Left forelimb (tissue), 1 donor: ENCODE results near the gene TNKS1BP1.
A peak's percentile ranks its signal among the peaks of the same experiment; 100 is the strongest.
"Not testable (repeated sequence)": the region's sequence is repeated elsewhere in the genome, so short reads cannot be mapped to it uniquely, and the experiment has no call there.

Source experiments
- DNase-seq: peaks from one replicate; pipeline ENCODE4 v3.0.0-alpha.2; 2018; ENCODE audit warnings: low spot score

Gene TNKS1BP1

DNA sequence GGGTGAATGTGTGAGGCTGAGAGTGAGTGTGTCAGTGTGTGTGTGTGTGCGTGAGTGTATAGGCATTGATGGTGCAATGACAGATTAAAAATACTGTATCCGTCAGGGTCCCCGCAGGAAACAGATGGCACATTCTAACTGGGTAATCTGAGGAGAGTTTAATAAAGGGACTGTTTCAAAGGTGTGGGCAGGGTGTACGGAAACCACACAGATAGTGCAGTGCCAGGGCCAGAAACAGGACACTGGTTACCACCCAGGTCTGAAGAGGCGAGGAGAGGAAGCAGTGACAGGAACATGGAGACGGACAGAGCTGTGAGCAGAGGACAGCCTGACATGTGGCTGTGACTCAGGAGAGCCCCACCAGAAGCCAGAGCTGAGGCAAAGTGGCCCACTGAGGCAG lies 29.9 kb upstream of the TNKS1BP1 start:
- DNase-seq, result no peak

DNA sequence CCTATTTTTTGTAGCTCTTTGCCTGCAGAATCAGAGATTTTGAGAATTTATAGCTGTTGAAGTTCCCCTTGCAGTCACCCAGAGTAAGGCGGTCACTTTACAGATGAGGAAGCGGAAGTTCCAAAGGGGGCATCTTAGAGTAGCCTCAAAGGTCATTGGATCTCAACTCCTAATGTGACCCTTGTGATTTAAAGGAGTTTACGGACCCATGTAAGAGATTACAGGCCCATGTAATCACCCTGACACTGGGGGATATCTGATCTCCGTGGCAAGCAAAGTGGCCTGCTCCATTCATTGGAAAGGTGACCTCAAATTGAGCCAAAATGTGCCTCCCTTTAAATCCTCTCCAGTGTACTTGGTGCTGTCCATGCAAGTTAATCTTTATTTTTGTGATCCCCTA lies 29.1 kb upstream of the TNKS1BP1 start:
- DNase-seq, result no peak

DNA sequence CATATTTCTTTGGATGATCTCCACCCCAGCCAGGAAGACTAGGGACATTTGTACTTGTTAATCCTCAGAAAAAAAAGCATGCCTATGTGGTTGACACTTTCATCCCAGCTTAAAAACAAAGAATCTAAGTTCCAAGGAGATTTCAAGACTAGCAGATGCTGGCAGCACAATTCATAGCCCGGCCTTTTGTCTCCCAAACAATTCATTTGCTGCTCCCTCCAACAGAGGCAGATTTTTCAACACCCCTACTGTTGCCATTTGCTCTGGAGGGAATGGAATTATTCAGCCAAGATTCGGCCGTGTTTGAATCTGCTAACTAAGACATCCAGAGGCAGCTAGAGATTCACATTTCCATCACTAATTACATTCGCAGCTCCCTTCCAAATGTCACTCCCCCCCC lies 28.7 kb upstream of the TNKS1BP1 start:
- DNase-seq, result no peak

DNA sequence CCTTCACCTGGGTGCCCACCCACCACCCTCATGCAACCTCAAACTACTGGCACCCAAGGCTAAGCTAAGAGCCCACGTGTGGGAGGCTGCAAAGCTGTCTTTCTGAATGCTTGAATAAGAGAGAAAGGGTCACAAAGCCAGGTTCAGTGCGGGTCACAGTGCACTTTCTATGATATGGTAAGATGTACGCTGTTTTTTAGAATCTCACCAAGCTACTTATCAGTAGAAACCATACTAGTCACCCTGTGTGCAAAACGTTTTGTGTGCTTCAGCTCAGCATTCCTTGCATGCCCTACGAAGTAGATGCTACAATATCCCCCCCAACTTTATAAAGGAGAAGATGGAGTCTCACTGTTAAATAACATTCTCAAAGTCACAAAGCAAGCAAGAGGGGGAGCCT lies 28.3 kb upstream of the TNKS1BP1 start:
- DNase-seq, result no peak

DNA sequence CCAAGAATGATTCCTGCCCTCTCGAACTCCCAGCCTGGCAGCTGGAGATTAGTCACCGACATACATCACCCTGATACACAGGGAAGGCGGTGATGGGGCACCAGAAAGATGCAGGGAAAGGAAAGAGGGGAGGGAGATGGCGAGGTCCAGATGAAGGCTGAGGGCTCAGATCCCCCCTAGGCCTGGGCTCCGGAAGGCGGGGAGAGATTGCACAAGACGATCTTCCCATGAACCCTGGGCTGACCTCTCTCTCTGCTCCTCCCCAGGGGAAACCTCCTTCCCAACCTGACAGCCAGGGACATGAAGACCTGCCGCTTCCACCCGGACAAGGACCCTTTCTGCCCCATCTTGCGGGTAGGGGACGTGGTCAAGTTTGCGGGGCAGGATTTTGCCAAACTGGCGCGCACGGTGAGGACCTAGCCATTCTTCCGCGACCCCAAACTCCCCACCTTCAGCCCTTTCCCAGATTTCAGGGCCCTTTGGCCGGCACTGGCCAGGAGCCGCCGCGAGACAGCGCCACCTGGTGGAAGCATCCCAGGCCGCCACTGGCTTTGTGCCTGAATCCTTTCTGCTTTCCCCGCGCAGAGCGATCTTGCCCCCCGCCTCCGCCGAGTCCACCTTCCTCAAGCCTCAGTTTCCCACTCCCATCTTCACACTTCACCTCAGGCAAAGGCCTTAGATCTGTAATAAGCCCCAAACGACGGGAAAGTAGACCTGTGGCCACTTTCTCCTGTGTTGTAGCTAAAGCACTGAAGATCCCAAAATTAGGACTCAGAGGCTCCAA lies 24.9 kb upstream of the TNKS1BP1 start:
- DNase-seq, result peak; percentile 80

DNA sequence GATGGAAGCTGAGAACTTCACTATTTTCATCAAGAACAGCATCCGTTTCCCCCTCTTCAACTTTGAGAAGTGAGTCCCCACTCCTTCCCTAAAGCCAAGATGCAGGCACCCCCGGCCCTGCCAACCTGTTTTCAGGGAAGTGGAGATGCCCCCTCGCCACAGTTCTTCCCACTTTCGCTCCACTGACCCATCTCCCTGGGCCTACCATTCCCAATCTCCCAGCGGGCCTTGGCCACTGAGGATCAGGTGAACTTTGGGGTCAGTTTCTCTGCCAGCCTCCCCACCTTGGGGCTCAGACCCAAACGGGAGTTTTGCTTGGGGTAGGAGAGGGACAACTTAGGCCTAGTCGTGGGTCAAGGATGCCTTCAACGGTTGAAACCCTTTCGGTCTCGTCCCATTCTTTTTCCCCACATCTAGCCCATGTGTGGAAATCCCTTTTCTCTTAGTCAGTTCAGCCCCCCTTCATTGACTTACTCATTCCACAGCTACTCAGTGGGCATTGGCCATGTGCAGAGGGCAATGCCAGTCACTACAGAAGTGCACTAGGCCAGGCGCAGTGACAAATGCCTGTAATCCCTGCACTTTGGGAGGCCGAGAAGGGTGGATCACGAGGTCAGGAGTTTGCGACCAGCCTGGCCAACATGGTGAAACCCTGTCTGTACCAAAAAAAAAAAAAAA lies 24.0 kb upstream of the TNKS1BP1 start:
- no peak for DNase-seq

DNA sequence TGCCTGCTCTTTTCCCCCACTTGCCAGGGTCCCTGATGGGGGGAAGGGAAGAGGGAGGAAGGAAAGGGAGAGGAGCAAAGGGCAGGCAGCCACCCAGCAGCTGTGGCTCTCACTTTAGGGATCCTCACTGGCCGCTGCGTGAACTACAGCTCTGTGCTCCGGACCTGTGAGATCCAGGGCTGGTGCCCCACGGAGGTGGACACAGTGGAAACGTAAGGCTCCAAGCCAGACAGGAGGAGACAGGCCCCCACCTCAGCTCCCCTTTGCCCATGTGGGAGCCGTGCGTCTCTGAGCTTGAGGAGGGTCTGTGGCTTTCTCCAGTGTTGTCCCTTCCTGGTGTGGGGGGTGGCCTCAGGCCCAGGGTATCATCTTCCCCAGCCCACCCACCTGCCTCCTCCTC lies 23.3 kb upstream of the TNKS1BP1 start:
- DNase-seq, result no peak

DNA sequence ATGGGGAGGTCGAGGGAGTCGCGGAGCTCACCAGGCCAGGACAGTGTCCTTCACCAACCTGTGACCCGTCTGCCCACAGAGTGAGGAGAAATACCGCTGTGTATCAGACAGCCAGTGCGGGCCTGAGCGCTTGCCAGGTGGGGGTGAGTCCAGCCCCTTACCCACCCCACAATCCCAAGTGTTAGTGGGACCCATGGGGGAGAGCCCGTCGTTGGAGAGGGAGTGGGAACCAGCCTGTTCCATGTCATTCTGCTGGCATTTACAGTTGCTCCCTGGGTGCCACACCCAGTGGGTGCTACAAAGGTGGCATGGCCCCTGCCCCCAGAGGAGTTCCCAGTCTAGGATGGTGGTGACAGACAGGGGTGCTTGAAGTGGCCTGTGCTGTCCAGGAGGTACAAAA lies 22.6 kb upstream of the TNKS1BP1 start:
- no peak for DNase-seq

DNA sequence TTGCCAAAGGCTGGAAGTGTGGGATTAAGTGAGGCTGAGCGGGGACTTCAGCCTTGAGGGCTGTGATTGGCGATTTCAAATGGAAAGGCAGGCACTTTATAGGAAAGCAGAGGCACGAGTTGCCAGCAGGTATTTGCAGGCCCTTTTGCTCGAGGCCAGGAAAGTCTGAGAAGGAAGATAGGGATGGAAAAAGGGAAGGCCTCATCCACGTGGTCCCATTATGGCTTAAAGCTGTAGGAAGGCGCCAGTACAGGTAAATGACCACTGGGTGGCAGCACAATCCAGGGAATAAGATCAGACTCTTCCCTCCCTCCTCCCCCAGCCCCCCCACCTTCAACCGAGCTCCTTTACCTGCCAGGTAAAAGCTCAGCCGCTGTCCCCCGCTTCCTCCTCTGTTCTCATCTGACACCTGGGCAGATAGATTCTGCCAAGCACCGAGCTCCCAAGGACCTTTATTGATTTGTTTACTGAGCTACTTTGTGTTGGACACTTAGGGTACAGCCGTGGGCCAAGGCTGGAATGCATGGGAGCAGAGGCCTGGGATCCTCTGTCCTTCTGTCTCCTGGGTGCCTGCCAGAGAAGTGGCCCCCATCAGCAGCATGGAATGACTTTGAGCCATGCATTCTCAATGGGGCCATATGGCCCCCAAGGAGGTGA lies 20.9 kb upstream of the TNKS1BP1 start:
- no peak for DNase-seq

DNA sequence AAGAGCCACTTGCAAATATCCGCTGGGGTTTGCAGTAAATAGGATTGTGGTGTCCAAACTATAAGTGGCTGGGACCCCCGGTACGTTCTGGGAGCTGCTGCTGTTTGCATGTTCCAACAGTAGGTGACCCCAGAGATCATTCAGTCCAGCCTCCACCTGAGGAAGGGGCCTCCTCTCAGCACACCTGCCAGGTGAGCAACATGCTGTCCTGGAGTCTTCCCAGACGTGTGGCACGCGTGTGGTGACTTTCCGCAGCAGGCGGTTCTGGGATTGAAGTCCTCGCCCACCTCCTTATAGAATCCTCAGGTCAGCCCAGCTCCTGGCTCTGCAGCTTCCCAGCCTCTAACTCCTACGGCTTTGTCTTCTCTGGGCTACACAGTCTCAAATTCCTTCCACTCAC lies 20.1 kb upstream of the TNKS1BP1 start:
- DNase-seq, result no peak

DNA sequence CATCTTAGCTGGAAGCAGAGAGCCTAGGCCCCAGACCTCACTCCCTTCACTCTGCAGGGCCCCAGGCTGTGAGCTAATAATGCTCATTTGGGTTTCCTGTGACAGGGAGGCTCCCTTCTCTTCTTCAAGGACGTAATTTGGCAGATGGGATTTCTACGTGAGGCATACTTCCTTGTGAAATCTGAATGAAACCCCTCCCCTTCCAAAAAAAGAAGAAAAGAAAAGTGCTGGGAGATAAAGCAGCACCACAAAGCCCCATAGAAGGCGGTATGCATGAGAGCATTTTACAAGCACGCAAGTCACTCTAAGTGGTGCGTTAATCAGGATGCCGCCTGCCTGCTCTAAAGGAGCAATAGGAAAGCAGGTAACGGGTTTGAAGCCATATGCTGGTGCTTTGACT lies 19.1 kb upstream of the TNKS1BP1 start:
- DNase-seq, result no peak

DNA sequence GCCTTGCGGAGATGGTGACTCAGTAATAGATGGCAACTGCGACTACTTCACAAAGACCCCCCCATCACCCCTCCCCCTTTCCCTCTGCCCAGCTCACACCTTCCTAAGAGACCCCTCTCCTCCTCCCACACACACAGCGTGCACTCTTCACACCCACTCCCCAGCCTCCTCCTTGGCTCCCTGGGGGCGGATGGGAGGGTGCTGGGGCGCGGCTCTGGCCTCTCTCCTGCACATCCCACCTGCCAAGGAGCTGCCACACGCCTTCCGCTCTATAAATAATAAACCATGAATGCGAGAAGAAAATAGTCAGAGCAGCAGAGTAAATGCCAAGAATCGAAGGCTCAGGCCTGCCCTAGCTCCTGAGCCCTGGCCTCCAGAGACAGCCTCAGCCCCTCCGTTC lies 17.9 kb upstream of the TNKS1BP1 start:
- DNase-seq, result no peak

DNA sequence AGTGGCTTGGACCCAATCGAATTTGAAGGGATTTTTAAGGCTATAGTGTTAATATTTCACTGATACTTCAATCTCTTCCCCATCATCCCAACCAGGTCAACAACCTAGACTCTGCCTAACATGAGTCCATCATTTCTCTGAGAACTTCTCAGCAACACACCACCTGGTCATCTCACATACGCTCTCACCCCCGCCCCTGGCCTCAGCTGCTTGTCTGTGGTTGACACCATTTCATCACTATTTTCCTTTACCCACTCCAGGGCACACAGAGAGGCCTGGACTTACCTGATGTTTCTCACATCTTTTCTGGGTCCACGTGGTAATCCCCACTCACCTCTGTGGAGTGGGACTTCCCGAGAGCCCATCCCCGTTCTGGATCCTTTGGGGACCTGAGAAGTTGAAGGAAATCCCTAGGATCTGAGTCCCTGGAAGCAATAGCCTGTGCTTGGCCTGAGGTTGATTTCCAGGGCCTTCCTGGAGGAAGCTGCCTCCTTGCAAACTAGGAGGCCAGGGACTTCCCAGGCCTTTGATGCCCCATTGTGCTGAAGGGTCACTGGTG lies 16.6 kb upstream of the TNKS1BP1 start:
- no peak for DNase-seq

DNA sequence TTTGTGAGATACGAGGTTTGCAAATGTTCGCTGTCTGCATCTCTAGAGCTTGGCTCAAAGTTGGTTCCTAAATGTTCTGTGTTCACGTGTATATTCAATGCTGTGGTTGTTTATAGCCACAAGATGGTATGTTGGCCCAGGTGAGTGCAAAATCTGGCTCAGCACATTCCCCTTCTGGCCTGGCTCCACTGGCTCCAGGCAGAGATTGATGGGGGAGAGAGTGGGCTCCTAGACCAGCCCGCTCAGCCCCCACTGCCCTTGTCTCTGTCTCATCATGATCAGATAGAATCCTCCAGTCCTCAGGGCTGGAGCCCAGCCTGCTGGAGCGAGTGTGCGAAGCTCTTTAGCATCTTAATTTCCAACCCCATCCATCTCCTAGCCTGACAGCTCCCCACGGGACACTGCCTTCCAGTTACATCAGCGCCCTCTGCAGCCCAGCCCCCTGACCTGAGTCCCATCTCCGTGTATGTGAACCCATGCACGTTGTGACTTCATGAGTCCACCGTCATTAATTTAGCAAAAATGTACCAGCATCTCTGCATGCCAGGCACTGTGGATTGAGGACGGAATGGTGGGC lies 15.4 kb upstream of the TNKS1BP1 start:
- no peak for DNase-seq

DNA sequence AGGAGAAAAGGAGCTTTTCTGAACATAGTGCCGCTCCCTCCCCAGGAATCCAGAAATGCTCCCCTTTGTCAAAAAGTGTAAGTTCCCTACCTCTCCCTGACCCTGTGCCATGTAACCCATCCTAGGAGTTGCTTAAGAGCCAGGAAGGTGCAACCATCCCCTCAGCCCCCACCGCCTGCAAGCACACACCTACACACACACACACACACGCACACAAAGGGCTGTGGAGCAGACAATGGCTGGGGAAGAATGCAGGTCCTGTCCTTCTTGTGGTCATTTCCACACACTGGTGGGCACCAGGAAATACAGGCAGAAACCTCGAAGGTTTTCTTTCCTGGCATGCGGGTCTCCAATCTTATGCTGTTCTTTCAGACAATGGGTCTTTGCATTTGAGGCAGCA lies 14.6 kb upstream of the TNKS1BP1 start:
- no peak for DNase-seq

DNA sequence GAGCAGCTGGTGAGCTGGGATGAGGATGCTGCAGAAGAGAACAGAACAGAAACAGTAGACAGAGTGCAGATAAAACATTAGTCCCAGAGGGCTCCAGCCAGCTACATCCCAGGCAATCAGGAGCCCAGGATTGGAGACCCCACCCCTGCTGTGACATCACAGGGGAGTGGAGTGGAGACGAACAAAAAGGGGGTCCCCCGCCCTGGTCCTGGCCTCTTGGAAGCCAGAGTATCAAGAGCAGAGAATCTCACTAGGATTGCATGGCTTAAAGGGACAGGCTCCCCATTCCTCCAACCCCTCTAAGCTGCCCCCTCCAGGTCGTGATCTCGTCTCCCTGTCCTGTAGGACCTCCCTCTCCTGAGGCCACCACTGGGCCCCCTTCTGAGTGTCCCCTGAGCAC lies 13.4 kb upstream of the TNKS1BP1 start, which contains the start of gene P2RX3:
Gene P2RX3 (plus strand): TSS at position 211 of the 400 bp plus-strand sequence. CDS start 199 bp downstream, outside the sequence.
- no peak for DNase-seq

DNA sequence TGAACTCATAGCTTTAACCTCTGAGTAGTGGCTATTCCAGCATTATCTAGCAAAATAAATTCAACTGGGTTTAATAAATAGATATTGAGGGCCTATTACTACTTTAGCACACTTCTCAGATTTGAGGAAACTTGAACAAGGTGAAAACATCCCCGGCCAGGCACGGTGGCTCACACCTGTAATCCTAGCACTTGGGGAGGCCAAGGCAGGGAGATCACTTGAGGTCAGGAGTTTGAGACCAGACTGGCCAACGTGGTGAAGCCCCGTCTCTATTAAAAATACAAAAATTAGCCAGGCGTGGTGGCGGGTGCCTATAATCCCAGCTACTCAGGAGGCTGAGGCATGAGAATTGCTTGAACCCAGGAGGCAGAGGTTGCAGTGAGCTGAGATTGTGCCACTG lies 12.1 kb upstream of the TNKS1BP1 start:
- not testable (repeated sequence) for DNase-seq

DNA sequence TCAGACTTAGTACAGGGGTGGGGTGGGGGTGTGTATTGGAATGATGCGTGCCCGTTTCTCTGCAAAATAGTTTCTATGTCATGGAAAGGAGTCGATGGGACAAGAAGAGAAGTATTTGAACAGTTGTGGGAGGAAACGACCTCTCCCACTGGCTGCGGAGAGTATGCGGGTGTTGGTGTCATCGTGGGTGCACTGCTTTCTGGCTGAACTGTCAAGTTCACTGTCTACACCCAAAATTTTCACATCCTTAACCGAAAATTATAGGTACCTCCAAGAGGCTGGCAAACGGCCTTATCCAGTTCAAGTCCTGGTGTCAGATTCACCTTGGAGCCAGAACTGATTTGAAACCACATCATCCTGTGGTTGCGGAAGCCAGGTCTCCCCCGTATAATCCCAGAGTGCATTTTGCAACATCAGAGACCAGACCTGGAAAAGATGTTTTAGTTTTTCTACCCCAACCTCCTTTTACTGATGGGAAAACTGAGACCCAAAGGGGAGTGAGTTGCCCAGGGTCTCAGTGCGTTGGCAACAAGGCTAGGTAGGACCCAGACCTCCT lies 11.4 kb upstream of the TNKS1BP1 start:
- DNase-seq, result no peak

DNA sequence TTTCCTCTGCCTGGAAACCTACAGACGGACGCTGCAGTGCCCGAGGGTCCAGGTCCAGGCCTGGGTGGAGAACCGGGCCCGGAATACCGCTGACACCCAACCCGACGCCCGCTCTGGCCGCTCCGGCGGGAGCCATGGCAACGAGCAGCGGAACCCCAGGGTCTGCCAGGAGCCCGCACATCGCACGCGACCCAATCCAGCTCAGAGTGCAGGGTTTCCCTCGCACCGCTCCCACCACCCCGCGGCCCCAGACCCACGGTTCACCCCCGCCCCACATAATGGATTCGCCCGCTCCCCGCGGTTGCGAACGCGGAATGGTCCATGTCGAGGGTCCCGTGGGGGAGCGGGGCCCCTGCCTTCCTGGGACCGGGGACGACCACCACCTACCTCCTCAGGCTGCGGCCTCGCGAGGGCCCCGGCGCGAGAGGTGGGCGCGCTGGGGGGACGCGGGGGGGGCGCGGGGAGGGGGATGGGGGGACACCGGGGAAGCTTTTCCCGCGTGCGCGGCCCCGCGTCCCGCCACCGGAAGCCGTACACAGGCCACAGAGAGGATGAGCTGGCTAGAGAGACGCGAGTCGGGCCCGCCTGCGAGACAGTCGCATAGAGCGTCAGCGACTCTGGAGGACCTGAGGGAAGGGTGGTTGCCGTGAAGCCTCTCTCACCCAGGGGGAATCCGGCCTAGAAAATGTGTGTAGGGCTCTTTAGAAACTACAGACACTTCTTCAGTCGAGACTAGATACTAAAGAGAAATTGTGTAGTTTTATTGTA lies 10.8 kb upstream of the TNKS1BP1 start, which contains the start of gene SSRP1:
Gene SSRP1 (minus strand): TSS at position 550 of the 768 bp plus-strand sequence. CDS start 771 bp downstream, outside the sequence.
- DNase-seq, result peak; percentile 90

DNA sequence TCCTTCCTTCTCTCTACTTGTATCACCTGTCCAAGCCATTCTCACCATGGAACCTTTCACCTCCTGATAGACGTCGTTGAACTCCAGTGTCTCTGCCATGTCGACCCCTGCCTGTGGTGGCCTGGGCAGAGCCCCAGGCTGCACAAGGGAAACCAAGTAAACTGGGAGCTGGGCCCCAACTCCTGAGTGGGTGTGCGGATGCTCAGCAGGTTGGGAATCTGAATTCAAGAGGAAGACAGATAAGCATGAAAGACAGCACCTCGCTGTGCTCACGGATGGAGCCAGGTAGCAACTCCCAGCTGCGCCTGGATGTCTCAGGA lies 10.2 kb upstream of the TNKS1BP1 start:
- no peak for DNase-seq

DNA sequence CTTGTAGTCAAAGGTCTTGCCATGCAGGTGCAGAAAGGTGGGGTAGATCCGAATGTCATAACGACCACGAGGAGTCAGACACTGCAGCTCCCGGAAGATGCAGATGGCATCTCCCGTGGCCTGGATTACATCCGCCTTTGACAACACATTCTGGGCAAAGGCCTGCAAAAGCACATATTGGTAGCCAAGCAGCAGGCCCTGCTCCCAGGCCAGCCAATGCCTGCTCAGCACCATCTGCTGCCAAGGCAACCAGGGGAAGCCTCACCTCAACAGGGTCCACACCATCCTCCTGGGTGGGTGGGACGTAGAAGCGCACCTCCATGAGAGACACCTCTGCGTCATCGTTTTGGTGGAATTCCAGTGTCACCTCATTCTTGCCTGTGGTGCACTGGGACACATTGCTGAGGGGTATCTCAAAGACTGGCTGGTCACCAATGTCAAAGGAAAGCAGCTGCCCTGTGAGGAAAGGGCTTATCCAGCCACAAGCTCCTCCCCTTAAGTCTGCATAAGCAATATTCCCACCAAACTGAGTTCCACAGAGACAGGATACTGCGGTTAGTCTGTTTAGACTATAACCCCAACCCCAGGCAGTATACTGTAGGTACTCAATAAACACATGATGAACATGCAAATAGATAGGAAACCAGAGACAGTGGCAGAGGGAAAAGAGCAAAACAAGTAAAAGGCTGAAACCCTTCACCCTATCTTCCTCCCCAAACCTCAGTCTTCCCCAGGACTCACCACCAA lies 8.1 kb upstream of the TNKS1BP1 start:
- DNase-seq, result no peak
